HG03064 (cell line): ENCODE data around the gene TRMO.

Experiments used
- ATAC-seq: cut with Tn5 transposase; IDR thresholded peaks from one replicate; pipeline ENCODE4 v1.9.1; 2021; ENCODE audit warnings: low read depth; ENCODE audit not compliant: unreplicated experiment

TRMO gene

GRCh38 chr9:97940233-97940632, 17.9 kb upstream of the TRMO start:
- no peak for ATAC-seq

- no peak for ATAC-seq
These were observed 15.9 kb upstream of the TRMO start, which contains the start of gene HEMGN for GRCh38 chr9:97938081-97938644. TSS of gene HEMGN (minus strand) at chr9:97938172. CDS start at chr9:97938136, 36 bp downstream.

GRCh38 chr9:97936998-97937397, 14.7 kb upstream of the TRMO start:
- ATAC-seq: no peak

- ATAC-seq: no peak
These were observed 13.0 kb upstream of the TRMO start for GRCh38 chr9:97935276-97935675.

- no peak for ATAC-seq
These were observed 12.2 kb upstream of the TRMO start for GRCh38 chr9:97934321-97935115.

- no peak for ATAC-seq
These were observed 11.1 kb upstream of the TRMO start for GRCh38 chr9:97933297-97933998.

- no peak for ATAC-seq
These were observed 8.7 kb upstream of the TRMO start for GRCh38 chr9:97930972-97931371.

- no peak for ATAC-seq
These were observed 6.8 kb upstream of the TRMO start for GRCh38 chr9:97928986-97929604.

- no peak for ATAC-seq
These were observed 3.4 kb upstream of the TRMO start for GRCh38 chr9:97925497-97926334.

GRCh38 chr9:97924386-97924785, 2.1 kb upstream of the TRMO start:
- ATAC-seq: no peak

- peak; percentile 39 for ATAC-seq
These were observed 1.3 kb upstream of the TRMO start for GRCh38 chr9:97923529-97924108.

GRCh38 chr9:97919217-97919813, 3.0 kb downstream of the TRMO start:
- ATAC-seq: no peak

GRCh38 chr9:97918611-97919010, 3.7 kb downstream of the TRMO start:
- no peak for ATAC-seq

- no peak for ATAC-seq
These were observed 10.3 kb downstream of the TRMO start for GRCh38 chr9:97911970-97912369.

GRCh38 chr9:97911528-97911927, 10.8 kb downstream of the TRMO start:
- ATAC-seq: no peak

- ATAC-seq: no peak
These were observed 11.9 kb downstream of the TRMO start for GRCh38 chr9:97910357-97910756.

GRCh38 chr9:97908705-97909104, 13.6 kb downstream of the TRMO start:
- ATAC-seq: no peak

- ATAC-seq: no peak
These were observed 14.7 kb downstream of the TRMO start for GRCh38 chr9:97907632-97908031.

GRCh38 chr9:97907046-97907445, 15.3 kb downstream of the TRMO start:
- ATAC-seq: no peak
